HepG2 (cell line): ENCODE data around the gene SPX.

ENCODE experiments used
- ARNT2 ChIP-seq: sonication (generic); formaldehyde crosslinking; IDR thresholded peaks from 2 replicates; pipeline ENCODE4 v1.8.0; 2022; ENCODE audit warnings: mild to moderate bottlenecking, low read depth, missing genetic modification reagents, moderate library complexity
- ATF6 ChIP-seq: sonication (generic); formaldehyde crosslinking; conservative IDR thresholded peaks from 2 replicates; pipeline ENCODE4 v1.4.0; 2020; ENCODE audit warnings: missing genetic modification reagents
- HDAC6 ChIP-seq: fragments of 200-600 bp; sonication (generic); IDR thresholded peaks from 2 replicates; pipeline ENCODE4 v1.7.0; 2017; ENCODE audit warnings: mild to moderate bottlenecking, antibody characterized with exemption, low read length, low read depth
- NBN ChIP-seq: fragments of 450-650 bp; conservative IDR thresholded peaks from 2 replicates; pipeline ENCODE4 v1.6.1; 2017
- NFRKB ChIP-seq: fragments of 450-650 bp; IDR thresholded peaks from 2 replicates; pipeline ENCODE4 v1.6.1; 2017
- ZNF292 ChIP-seq: sonication (generic); formaldehyde crosslinking; IDR thresholded peaks from 2 replicates; pipeline ENCODE4 v1.8.1; 2022; ENCODE audit warnings: mild to moderate bottlenecking, low read depth, missing genetic modification reagents, borderline replicate concordance
- TF ChIP-seq, protein P1 (sequence below): sonication (generic); formaldehyde crosslinking; IDR thresholded peaks from 2 replicates; pipeline ENCODE4 v1.5.0; 2020; ENCODE audit warnings: mild to moderate bottlenecking, missing genetic modification reagents, moderate library complexity
- TF ChIP-seq, protein P2 (sequence below): sonication (generic); formaldehyde crosslinking; IDR thresholded peaks from 2 replicates; pipeline ENCODE4 v1.4.0; 2020; ENCODE audit warnings: mild to moderate bottlenecking, missing genetic modification reagents

DNA sequence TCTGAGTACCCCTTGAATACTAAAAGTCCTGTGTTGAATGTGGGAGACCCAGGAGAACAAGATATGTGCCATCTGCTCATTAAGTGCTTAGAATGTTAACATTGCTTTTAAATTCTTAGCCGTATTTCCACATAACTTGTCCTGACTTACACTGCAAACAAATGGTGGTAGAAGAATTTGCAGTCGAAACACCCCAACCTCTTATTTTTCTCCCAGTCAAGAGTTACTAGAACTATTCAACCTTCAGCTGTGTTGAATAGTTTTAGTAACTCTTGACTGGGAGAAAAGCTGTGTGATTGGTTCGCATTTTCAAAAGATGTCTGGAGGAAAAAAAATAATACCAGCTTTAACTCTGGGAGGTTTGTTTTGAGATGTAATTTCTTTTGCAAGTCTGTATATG is 7.6 kb upstream of the SPX start:
- TF ChIP-seq ATF6 (CRISPR knock-in tag) (no peak), NFRKB (no peak), NBN (no peak), HDAC6 (no peak), ZNF292 (CRISPR knock-in tag) (no peak), ARNT2 (CRISPR knock-in tag) (no peak)
- TF ChIP-seq, protein P1, sequence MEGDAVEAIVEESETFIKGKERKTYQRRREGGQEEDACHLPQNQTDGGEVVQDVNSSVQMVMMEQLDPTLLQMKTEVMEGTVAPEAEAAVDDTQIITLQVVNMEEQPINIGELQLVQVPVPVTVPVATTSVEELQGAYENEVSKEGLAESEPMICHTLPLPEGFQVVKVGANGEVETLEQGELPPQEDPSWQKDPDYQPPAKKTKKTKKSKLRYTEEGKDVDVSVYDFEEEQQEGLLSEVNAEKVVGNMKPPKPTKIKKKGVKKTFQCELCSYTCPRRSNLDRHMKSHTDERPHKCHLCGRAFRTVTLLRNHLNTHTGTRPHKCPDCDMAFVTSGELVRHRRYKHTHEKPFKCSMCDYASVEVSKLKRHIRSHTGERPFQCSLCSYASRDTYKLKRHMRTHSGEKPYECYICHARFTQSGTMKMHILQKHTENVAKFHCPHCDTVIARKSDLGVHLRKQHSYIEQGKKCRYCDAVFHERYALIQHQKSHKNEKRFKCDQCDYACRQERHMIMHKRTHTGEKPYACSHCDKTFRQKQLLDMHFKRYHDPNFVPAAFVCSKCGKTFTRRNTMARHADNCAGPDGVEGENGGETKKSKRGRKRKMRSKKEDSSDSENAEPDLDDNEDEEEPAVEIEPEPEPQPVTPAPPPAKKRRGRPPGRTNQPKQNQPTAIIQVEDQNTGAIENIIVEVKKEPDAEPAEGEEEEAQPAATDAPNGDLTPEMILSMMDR (CRISPR knock-in tag), result no peak
- TF ChIP-seq, protein P2, sequence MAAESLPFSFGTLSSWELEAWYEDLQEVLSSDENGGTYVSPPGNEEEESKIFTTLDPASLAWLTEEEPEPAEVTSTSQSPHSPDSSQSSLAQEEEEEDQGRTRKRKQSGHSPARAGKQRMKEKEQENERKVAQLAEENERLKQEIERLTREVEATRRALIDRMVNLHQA (CRISPR knock-in tag), result no peak
